PFSK-1 (cell line): ENCODE results near the gene KIF5A.

ENCODE experiments used
- FOXP2 ChIP-seq: optimal IDR thresholded peaks from 2 replicates; pipeline ENCODE3; 2011; ENCODE audit warnings: borderline replicate concordance, control low read depth, inconsistent platforms; ENCODE audit not compliant: insufficient read depth; ENCODE audit errors: extremely low read length, extremely low read depth
- POLR2AphosphoS5 ChIP-seq: IDR thresholded peaks from 2 replicates; pipeline ENCODE4 v1.6.1; 2012; ENCODE audit warnings: low read depth, mild to moderate bottlenecking, control low read depth, low read length, moderate library complexity
- REST ChIP-seq, 2 experiments: IDR thresholded peaks; 2 replicates each; pipeline versions ENCODE4 v1.6.1 to v1.8.0; 2011 to 2012; ENCODE audit warnings: low read depth in 2 of 2, low read length in 2 of 2, control low read depth in 1 of 2, inconsistent platforms in 1 of 2, mild to moderate bottlenecking in 1 of 2, moderate library complexity in 1 of 2; ENCODE audit not compliant: insufficient read depth in 1 of 2
- SIN3A ChIP-seq: IDR thresholded peaks from 2 replicates; pipeline ENCODE4 v1.6.1; 2012; ENCODE audit warnings: mild to moderate bottlenecking, low read length, moderate library complexity, borderline replicate concordance; ENCODE audit not compliant: insufficient read depth
- TAF1 ChIP-seq: IDR thresholded peaks from 2 replicates; pipeline ENCODE4 v1.6.1; 2012; ENCODE audit warnings: low read length, control low read depth, borderline replicate concordance; ENCODE audit not compliant: insufficient read depth

The KIF5A gene

GRCh38 chr12:57518920-57519795 lies 30.7 kb upstream of the KIF5A start:
- TF ChIP-seq POLR2AphosphoS5 = no peak
- no peak for TF ChIP-seq TAF1
- no peak for TF ChIP-seq REST (IDR thresholded peaks at IDR 0.05; ENCODE audit: insufficient read depth in 1 of 2, low read depth in 2 of 2, low read length in 2 of 2)
- TF ChIP-seq SIN3A = no peak
- TF ChIP-seq FOXP2 = no peak

GRCh38 chr12:57519796-57520052 lies 30.1 kb upstream of the KIF5A start:
- TF ChIP-seq SIN3A = no peak
- TF ChIP-seq REST (IDR thresholded peaks at IDR 0.05; ENCODE audit: insufficient read depth in 1 of 2, low read depth in 2 of 2, low read length in 2 of 2) = no peak
- no peak for TF ChIP-seq POLR2AphosphoS5
- no peak for TF ChIP-seq TAF1
- TF ChIP-seq FOXP2 = no peak

- TF ChIP-seq REST (IDR thresholded peaks at IDR 0.05; ENCODE audit: insufficient read depth in 1 of 2, low read depth in 2 of 2, low read length in 2 of 2) (peak in 1 of 2 experiments; percentile 56; a peak in 1 of 4 replicates), TAF1 (peak; percentile 98), FOXP2 (no peak), SIN3A (peak; percentile 73; the same call in 1 of the 2 replicates), POLR2AphosphoS5 (peak; percentile 99)
Observed at GRCh38 chr12:57520053-57520818, 29.6 kb upstream of the KIF5A start, which contains the start of gene DDIT3. TSS of gene DDIT3 (minus strand) at chr12:57520514. CDS start at chr12:57517406, 3,108 bp downstream.

- no peak for TF ChIP-seq POLR2AphosphoS5
- no peak for TF ChIP-seq TAF1
- no peak for TF ChIP-seq FOXP2
- TF ChIP-seq SIN3A = no peak
- TF ChIP-seq REST (IDR thresholded peaks at IDR 0.05; ENCODE audit: insufficient read depth in 1 of 2, low read depth in 2 of 2, low read length in 2 of 2) = no peak
Observed at GRCh38 chr12:57521525-57522010, 28.3 kb upstream of the KIF5A start.
